GM21825 (cell line): ENCODE results near the gene TDRD3.
"Not testable (repeated sequence)": the region's sequence is repeated elsewhere in the genome, so short reads cannot be mapped to it uniquely, and the experiment has no call there.

Source experiments
- ATAC-seq: cut with Tn5 transposase; IDR thresholded peaks from one replicate; pipeline ENCODE4 v1.9.1; 2021; ENCODE audit warnings: mild to moderate bottlenecking, moderate library complexity; ENCODE audit not compliant: unreplicated experiment

TDRD3 gene

GRCh38 chr13:60396783-60397703 lies at the start of gene TDRD3:
TSS of gene TDRD3 (plus strand) at chr13:60397220. CDS start at chr13:60397365, 145 bp downstream.
- peak; percentile 57 for ATAC-seq

DNA sequence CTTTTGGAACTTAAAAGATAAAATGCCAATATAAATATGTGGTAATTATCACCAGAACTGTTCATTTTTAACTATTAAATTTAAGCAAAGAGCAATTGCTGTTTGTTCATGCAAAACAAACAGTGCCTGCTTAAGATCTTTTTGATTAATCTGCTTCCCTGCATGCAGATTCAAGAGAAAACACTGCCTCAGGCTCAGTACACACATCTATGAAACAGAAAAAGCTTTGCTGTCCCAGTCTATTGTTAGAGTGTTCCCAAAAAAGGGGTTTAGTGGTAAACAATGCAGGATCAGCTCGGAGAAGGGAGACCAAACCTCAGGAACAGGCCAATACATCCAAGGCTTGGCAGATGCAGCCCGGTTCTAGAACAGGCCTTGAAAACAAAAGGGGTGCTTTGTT lies 49.3 kb upstream of the TDRD3 start:
- no peak for ATAC-seq

DNA sequence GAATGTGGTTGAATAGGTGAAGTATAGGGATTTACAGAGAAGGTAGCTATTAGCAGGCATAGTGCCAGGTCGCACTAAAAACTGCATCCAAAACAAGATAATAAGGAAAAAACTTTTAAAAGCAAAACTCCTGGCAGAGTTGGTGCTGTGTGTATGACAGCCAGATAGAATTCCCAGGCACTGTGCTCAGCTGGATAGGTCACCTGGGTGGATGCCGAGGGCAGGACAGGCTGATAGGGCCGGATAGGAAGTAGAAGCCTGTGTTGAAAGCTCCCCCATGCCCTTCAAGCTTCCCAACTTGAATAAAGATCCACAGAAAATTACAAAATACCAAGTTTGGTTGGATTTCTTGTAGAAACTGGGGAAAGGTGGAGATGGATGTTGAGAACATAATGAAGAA lies 48.9 kb upstream of the TDRD3 start:
- ATAC-seq, result no peak

GRCh38 chr13:60351326-60351725 lies 45.7 kb upstream of the TDRD3 start:
- no peak for ATAC-seq

DNA sequence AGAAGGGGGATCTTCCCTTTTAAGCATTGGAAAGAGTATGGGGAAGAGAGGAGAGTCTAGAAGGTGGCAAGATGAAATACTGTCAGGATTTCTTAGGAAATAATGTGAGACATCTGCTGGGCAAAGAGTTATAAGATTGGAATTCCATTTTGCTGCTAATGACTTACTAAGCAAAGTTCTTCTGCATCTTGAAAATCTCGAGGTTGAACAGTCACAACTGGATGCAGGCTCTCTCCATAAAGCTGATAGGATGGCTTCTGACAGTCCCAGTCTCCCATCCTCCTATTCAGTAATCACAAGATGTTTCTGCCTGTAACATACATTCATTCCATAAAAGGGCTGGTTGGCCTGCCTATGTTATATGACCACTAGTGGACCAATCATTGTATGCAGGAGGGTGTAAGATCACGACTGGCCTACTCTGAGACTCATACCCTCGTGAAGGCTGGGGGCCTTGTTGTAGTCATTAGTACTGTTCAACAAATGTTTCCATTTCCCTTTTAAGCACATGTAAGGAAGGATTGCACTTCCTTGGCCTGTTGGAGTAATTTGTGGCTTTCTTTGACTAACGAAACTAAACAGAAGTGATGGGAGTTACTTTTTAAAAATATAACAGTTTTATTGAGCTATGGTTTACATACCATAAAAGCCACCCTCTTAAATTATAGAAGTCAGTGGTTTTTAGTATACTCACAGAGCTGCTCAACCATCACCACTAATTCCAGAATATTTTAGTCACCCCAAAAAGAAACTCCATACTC lies 45.0 kb upstream of the TDRD3 start:
- ATAC-seq, result no peak

GRCh38 chr13:60352644-60353043 lies 44.4 kb upstream of the TDRD3 start:
- no peak for ATAC-seq

DNA sequence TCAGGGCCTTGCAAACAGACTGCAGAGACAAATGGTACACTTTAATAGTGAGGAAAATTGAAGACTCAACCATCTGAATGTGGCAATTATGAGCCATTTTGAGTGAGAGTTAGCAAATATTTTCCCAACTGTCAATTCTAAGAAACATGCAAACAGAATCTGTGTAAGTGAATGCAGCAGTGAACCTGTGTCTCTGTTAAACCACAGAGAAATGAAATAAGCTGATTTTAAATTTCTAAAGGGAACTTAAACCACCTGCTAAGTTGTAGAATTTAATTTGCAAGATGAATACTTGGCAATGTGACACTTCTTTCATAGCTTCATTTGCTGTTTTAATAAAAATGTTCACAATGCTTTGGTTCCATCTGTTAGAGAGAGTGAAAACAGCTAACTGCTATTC lies 42.0 kb upstream of the TDRD3 start:
- no peak for ATAC-seq

DNA sequence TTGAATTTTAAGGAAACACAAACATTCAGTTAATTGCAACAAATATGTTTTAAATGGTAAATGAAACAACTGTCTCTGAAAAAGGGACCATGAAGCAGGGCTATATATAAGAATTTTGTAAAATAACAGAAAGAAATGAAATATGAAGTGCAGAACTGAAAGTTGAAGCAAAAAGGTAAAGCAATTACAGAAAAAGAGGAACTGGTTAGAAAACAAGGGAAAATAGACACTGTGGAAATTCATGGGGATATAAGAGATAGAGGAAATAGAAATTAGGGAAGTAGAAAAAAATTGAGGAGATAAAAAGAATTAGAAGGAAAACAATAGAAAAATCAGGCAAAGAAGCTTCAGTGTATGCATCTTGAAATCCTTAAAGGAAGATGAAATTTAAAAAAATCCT lies 40.0 kb upstream of the TDRD3 start:
- no peak for ATAC-seq

DNA sequence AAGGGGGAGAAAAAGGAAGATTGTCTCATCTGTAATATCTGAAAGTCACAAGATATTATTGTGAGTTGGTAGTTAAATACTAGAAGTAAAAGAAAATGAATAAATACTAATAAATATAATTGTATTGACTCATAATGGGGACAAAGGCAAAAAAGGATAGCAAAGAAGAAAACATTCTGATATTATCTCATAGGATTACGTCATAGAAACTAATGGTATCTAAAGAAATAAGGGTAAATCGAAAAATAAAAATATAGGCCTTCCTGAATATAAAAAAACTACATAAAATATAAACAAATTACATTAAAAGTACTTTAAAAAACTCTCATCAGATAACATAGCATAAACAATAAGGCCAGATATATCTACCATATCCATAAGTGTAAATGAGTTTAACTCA lies 38.6 kb upstream of the TDRD3 start:
- no peak for ATAC-seq

GRCh38 chr13:60363288-60363687 lies 33.7 kb upstream of the TDRD3 start:
- no peak for ATAC-seq

DNA sequence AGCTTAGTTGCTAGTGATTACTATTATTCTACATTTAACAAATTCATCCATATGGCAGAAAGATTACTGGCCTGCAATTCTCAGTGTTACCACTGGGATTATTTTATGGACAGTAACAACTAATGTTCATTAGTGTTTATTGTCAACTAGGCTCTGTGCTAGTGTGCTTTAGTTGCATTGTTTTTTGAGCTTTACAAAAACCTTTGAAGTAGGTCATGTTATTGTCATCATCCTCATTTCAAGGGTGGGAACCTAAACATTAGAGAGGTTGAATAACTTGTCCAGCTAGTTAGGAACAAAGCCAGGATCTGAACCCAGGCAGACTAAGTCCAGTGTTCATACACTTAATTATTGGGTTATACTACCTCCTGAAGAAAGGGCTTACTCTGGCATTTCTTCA lies 27.8 kb upstream of the TDRD3 start:
- no peak for ATAC-seq

- ATAC-seq, result no peak
Measured at GRCh38 chr13:60370343-60370742, 26.7 kb upstream of the TDRD3 start.

- ATAC-seq, result no peak
Measured at GRCh38 chr13:60372141-60372540, 24.9 kb upstream of the TDRD3 start.

GRCh38 chr13:60379282-60379681 lies 17.7 kb upstream of the TDRD3 start:
- ATAC-seq, result not testable (repeated sequence)

GRCh38 chr13:60379837-60380565 lies 17.0 kb upstream of the TDRD3 start:
- no peak for ATAC-seq

DNA sequence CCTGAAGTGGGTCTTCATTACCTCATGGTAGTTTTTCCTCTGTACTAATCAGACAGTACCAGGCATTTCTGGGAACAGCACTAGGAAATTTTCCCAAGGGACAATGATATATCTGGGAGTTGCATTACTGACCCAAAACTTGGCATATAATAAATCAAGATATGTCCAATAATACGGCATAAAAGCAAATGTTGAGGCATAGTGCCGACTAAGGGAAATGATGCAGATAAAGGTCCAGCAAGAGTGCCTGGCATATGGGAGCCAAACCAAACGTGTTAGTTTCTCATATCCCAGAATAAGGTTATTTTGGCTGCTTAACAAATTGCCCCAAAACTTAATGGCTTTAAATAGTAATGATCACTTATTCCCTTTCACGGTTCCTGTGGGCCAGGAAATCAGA lies 12.1 kb upstream of the TDRD3 start:
- no peak for ATAC-seq

- ATAC-seq, result no peak
Measured at GRCh38 chr13:60386250-60386649, 10.8 kb upstream of the TDRD3 start.

- ATAC-seq, result no peak
Measured at GRCh38 chr13:60392131-60392530, 4.9 kb upstream of the TDRD3 start.

DNA sequence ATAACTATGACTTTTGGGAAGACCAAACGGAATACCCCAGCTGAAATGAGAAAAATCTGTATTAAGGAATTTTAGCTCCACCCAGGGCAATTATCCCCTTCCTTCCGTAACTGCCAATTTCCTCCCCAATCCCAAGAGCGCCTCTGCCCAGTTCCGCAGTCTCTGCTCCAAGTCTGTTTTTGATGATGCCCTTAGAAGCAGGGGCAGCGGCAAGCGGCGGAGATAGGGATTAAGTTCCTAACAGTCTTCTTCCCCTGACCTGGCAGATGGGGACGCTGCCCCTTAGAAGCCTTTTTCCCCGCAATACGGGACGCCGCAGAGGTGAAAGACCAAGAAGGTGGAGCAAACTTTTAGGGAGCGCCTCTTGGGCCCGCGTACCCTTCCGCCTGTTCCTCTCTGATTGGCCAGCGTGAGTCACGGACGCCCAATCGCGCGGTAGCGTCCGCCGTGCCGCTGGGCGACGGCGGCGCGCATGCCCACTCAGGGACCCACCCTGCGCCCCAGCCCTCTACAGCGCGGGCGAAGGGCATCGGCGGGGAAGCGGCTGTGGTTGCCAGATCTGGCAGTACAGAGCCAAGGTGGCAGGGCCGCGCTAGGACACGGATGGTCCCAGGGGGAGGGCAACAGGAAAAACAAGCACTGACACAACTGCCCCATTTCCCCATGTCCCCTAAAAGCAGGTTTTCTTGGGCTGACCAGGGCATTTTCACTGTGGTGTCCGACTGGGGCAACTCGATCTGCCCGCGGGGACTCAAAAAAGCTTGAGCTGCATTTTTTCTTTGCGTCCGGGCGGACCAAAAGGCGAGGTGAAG lies 843 bp upstream of the TDRD3 start:
- peak; percentile 75 for ATAC-seq

DNA sequence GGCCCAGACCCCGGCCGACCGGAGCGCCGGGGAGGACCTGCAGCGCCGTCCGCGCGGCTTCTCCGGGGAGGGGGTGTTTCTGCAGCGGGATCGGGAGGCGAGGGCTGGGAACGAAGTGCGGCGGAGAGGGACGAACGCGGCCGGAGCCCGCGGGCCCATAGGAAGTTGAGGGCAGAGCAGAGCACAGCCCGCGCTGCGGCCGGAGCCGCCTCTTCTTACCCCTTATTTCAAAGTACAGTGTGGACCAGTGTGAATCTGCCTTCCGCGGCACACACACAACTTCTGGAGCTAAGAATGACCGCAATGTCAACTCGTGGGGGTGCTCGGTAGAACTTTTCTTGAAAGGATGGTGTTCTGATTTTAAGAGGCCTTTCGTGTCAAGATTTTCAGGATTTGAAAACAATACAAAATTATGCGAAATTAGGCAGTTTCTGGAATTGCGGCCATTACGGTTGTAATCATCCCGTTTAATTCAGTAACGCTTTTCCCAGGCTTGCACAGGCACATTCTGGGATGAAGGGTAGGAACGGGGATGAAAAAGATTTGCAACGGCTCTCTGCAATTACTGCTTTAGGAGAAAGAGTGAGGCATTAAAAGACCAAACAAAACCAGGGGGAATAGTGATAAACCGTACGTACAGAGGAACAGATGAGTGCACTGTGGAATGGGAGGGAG lies 821 bp downstream of the TDRD3 start:
- ATAC-seq, result peak; percentile 35
